Suprapubic skin (tissue), 3 donors: ENCODE measurements around the gene INPP5B.

Experiments used
- CTCF ChIP-seq, 2 donors: fragments of 200-600 bp in 1 of 2; fragments of 450-650 bp in 1 of 2; sonication (generic) in 1 of 2; IDR thresholded peaks; one replicate each; pipeline ENCODE4 v1.5.1; 2016 to 2019; ENCODE audit warnings: antibody characterized with exemption in 2 of 2, mild to moderate bottlenecking in 1 of 2, moderate library complexity in 1 of 2
- EP300 ChIP-seq: sonication (generic); formaldehyde crosslinking; IDR thresholded peaks from one replicate; pipeline ENCODE4 v1.6.1; 2017; ENCODE audit warnings: antibody characterized with exemption
- POLR2A ChIP-seq, 2 donors: fragments of 450-650 bp; IDR thresholded peaks; one replicate each; pipeline ENCODE4 v1.6.1; 2017; ENCODE audit warnings: antibody characterized with exemption in 2 of 2, mild to moderate bottlenecking in 2 of 2, moderate library complexity in 2 of 2

GRCh38 chr1:37890378-37891014, 56.4 kb downstream of the INPP5B start:
- TF ChIP-seq CTCF (IDR thresholded peaks at IDR 0.05): peak in 1 of 2 donors; percentile 14
- TF ChIP-seq POLR2A (IDR thresholded peaks at IDR 0.05): no peak
- TF ChIP-seq EP300: no peak
